H9 (cell line): ENCODE measurements around the gene FHIT. TPM values are rescaled to one million over a fixed set of nuclear protein-coding genes. Genes with fewer than 3 reads are reported as not detected.

Experiments
- DNase-seq: peaks from one replicate; pipeline ENCODE4 v3.0.0-alpha.2; 2017
- H2AFZ ChIP-seq: one replicate; pipeline ENCODE4 v1.6.1; 2013; ENCODE audit warnings: mild to moderate bottlenecking, low read length, control low read depth, moderate library complexity
- H2AK5ac ChIP-seq: 2 replicates; pipeline ENCODE4 v1.6.1; 2013; ENCODE audit warnings: low read length, control low read depth, mixed read lengths; ENCODE audit not compliant: insufficient read length
- H2BK120ac ChIP-seq: one replicate; pipeline ENCODE4 v1.6.1; 2013; ENCODE audit warnings: low read depth, mild to moderate bottlenecking, low read length, control low read depth, inconsistent platforms; ENCODE audit not compliant: poor library complexity, severe bottlenecking
- H2BK12ac ChIP-seq: 2 replicates; pipeline ENCODE4 v1.6.1; 2013; ENCODE audit warnings: low read length, control low read depth, mixed read lengths, low read depth; ENCODE audit not compliant: insufficient read length
- H2BK15ac ChIP-seq: 2 replicates; pipeline ENCODE4 v1.6.1; 2013; ENCODE audit warnings: low read depth, low read length, control low read depth
- H2BK20ac ChIP-seq: one replicate; pipeline ENCODE4 v1.6.1; 2013; ENCODE audit warnings: low read depth, mild to moderate bottlenecking, low read length, control low read depth, inconsistent platforms; ENCODE audit not compliant: poor library complexity, severe bottlenecking
- H2BK5ac ChIP-seq: 2 replicates; pipeline ENCODE4 v1.6.1; 2013; ENCODE audit warnings: low read length, control low read depth, mixed read lengths; ENCODE audit not compliant: insufficient read length
- H3K14ac ChIP-seq: 2 replicates; pipeline ENCODE4 v1.6.1; 2013; ENCODE audit warnings: low read length, control low read depth; ENCODE audit not compliant: insufficient read depth
- H3K18ac ChIP-seq: 2 replicates; pipeline ENCODE4 v1.6.1; 2013; ENCODE audit warnings: low read depth, mild to moderate bottlenecking, mixed read lengths, low read length, control low read depth; ENCODE audit not compliant: insufficient read length
- H3K23ac ChIP-seq: 2 replicates; pipeline ENCODE4 v1.6.1; 2013; ENCODE audit warnings: low read length, control low read depth, mixed read lengths, low read depth; ENCODE audit not compliant: insufficient read length
- H3K23me2 ChIP-seq: 2 replicates; pipeline ENCODE4 v1.6.1; 2013; ENCODE audit warnings: low read depth, mild to moderate bottlenecking, mixed read lengths, low read length, control low read depth; ENCODE audit not compliant: insufficient read length, poor library complexity, severe bottlenecking
- H3K27ac ChIP-seq: 2 replicates; pipeline ENCODE4 v1.5.1; 2013; ENCODE audit warnings: low read length, control low read depth, mixed read lengths, low read depth; ENCODE audit not compliant: insufficient read length
- H3K27me3 ChIP-seq: 2 replicates; pipeline ENCODE4 v1.6.1; 2013; ENCODE audit warnings: low read length, control low read depth, inconsistent platforms; ENCODE audit not compliant: insufficient read depth
- H3K4ac ChIP-seq: 2 replicates; pipeline ENCODE4 v1.6.1; 2013; ENCODE audit warnings: low read depth, mild to moderate bottlenecking, control low read depth, inconsistent platforms, low read length, moderate library complexity
- H3K4me1 ChIP-seq: 2 replicates; pipeline ENCODE4 v1.6.1; 2013; ENCODE audit warnings: low read length, control low read depth, inconsistent platforms; ENCODE audit not compliant: insufficient read depth
- H3K4me2 ChIP-seq: 2 replicates; pipeline ENCODE4 v1.6.1; 2013; ENCODE audit warnings: low read length, control low read depth, mixed read lengths; ENCODE audit not compliant: insufficient read length, insufficient read depth
- H3K56ac ChIP-seq: 2 replicates; pipeline ENCODE4 v1.6.1; 2013; ENCODE audit warnings: low read depth, mild to moderate bottlenecking, mixed read lengths, low read length, control low read depth; ENCODE audit not compliant: insufficient read length
- H3K79me1 ChIP-seq: 2 replicates; pipeline ENCODE4 v1.6.1; 2013; ENCODE audit warnings: low read depth, mild to moderate bottlenecking, moderate library complexity, low read length, control low read depth, inconsistent platforms; ENCODE audit not compliant: insufficient read depth, poor library complexity, severe bottlenecking
- H3K79me2 ChIP-seq: 2 replicates; pipeline ENCODE4 v1.6.1; 2013; ENCODE audit warnings: low read length, control low read depth, inconsistent platforms; ENCODE audit not compliant: insufficient read depth
- H3K9ac ChIP-seq: 2 replicates; pipeline ENCODE4 v1.6.1; 2013; ENCODE audit warnings: low read length, control low read depth, mixed read lengths; ENCODE audit not compliant: insufficient read length; ENCODE audit errors: extremely low read depth
- H3K9me3 ChIP-seq: one replicate; pipeline ENCODE4 v1.6.1; 2013; ENCODE audit warnings: low read depth, low read length, inconsistent platforms; ENCODE audit not compliant: control insufficient read depth
- H3T11ph ChIP-seq: one replicate; pipeline ENCODE4 v1.6.1; 2013; ENCODE audit warnings: mild to moderate bottlenecking, low read length, control low read depth, inconsistent platforms
- H4K20me1 ChIP-seq: one replicate; pipeline ENCODE4 v1.6.1; 2013; ENCODE audit not compliant: control insufficient read depth, insufficient read length, insufficient read depth
- H4K5ac ChIP-seq: 2 replicates; pipeline ENCODE4 v1.6.1; 2013; ENCODE audit warnings: low read depth, mild to moderate bottlenecking, mixed read lengths, low read length, control low read depth; ENCODE audit not compliant: insufficient read length
- H4K8ac ChIP-seq: replicated peaks from 2 replicates; pipeline ENCODE4 v1.6.1; 2013; ENCODE audit warnings: low read length, control low read depth, mixed read lengths, low read depth; ENCODE audit not compliant: insufficient read length
- H4K91ac ChIP-seq: 2 replicates; pipeline ENCODE4 v1.6.1; 2013; ENCODE audit warnings: low read depth, mild to moderate bottlenecking, moderate library complexity, mixed read lengths, low read length, control low read depth; ENCODE audit not compliant: insufficient read length
- H3K27ac Mint-ChIP-seq, 3 experiments: 2 replicates in 2 of 3; 3 replicates in 1 of 3; pipeline ENCODE4 v1.8.0; 2020 to 2021; ENCODE audit warnings: mixed read lengths in 3 of 3, mild to moderate bottlenecking in 1 of 3, moderate library complexity in 1 of 3
- H3K27me3 Mint-ChIP-seq: 2 replicates; pipeline ENCODE4 v1.8.0; 2021; ENCODE audit warnings: low read depth, mild to moderate bottlenecking, moderate library complexity, mixed read lengths
- H3K36me3 Mint-ChIP-seq, 3 experiments: 2 replicates in 2 of 3; 3 replicates in 1 of 3; pipeline ENCODE4 v1.8.0; 2020 to 2021; ENCODE audit warnings: low read depth in 3 of 3, mixed read lengths in 3 of 3; ENCODE audit not compliant: insufficient read depth in 1 of 3
- H3K4me1 Mint-ChIP-seq, 2 experiments: 2 replicates each; pipeline ENCODE4 v1.8.0; 2020; ENCODE audit warnings: mixed read lengths in 2 of 2
- H3K4me3 Mint-ChIP-seq, 2 experiments: 2 replicates in 1 of 2; 3 replicates in 1 of 2; pipeline ENCODE4 v1.8.0; 2020 to 2021; ENCODE audit warnings: mild to moderate bottlenecking in 2 of 2, mixed read lengths in 2 of 2, moderate library complexity in 1 of 2
- H3K9me3 Mint-ChIP-seq, 2 experiments: 2 replicates in 1 of 2; 3 replicates in 1 of 2; pipeline ENCODE4 v1.8.0; 2020; ENCODE audit warnings: mild to moderate bottlenecking in 2 of 2, mixed read lengths in 2 of 2, moderate library complexity in 1 of 2
- WGBS: extraction: QIAGEN DNeasy Blood & Tissue Kit; methylation state at CpG from one replicate; pipeline ENCODE4 v1.1.7; 2013; ENCODE audit warnings: missing lambda C conversion rate, low lambda C conversion rate, mixed read lengths; ENCODE audit not compliant: insufficient read length; ENCODE audit errors: extremely low coverage; 5-methylcytosine and 5-hydroxymethylcytosine counted together
- total RNA-seq: library from RNA; stranded (reverse); gene quantifications from 2 replicates; pipeline ENCODE4 v1.2.1, GENCODE V29; 2021
- TF ChIP-seq, protein P1 (sequence below): fragments of 200-600 bp; sonication (generic); conservative IDR thresholded peaks from 3 replicates; pipeline ENCODE4 v1.8.0; 2021; ENCODE audit warnings: antibody characterized with exemption, mild to moderate bottlenecking

The FHIT gene
- total RNA-seq, 1 experiment from 2014 or later: 3.0 TPM

DNA sequence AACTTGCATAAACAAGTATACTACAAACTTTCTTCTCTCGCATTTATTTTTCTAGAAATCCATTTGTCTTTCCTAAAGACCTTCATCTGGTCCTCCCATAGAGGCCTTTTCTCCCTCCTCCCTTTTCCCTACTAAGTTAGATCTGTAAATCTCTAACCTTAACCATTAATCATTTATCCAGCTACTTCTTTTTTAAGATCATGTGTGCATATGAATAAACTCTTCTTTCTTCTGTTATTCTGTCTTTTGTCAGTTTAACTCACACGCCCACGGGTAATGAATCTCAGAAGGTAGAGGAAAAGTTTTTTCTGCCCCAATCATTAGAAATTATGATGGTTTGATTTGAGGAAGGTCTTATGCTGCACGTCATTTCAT, 48.7 kb upstream of the FHIT start:
- no CpG with 5 or more reads among the region's 4 CpGs for WGBS
- H4K91ac ChIP-seq: no peak overlapping the region

More for the DNA sequence above, 48.7 kb upstream of the FHIT start:
- no peak overlapping the region for H3K4me2 ChIP-seq
- H3K4ac ChIP-seq: no peak overlapping the region
- no peak overlapping the region for H2BK5ac ChIP-seq
- no peak overlapping the region for H3K23ac ChIP-seq
- H3K4me1 ChIP-seq: peaks cover 5% of the 10 kb centered on the region; the same call in 1 of the 2 replicates
- Mint-ChIP-seq H3K4me1 (peaks cover 7 to 9% of the 10 kb centered on the region in 2 experiments), H3K4me3 (no peak overlapping the region), H3K36me3 (no peaks in the 10 kb centered on the region), H3K27me3 (no peaks in the 10 kb centered on the region), H3K27ac (no peak overlapping the region), H3K9me3 (no peaks in the 10 kb centered on the region)
- TF ChIP-seq, protein P1, sequence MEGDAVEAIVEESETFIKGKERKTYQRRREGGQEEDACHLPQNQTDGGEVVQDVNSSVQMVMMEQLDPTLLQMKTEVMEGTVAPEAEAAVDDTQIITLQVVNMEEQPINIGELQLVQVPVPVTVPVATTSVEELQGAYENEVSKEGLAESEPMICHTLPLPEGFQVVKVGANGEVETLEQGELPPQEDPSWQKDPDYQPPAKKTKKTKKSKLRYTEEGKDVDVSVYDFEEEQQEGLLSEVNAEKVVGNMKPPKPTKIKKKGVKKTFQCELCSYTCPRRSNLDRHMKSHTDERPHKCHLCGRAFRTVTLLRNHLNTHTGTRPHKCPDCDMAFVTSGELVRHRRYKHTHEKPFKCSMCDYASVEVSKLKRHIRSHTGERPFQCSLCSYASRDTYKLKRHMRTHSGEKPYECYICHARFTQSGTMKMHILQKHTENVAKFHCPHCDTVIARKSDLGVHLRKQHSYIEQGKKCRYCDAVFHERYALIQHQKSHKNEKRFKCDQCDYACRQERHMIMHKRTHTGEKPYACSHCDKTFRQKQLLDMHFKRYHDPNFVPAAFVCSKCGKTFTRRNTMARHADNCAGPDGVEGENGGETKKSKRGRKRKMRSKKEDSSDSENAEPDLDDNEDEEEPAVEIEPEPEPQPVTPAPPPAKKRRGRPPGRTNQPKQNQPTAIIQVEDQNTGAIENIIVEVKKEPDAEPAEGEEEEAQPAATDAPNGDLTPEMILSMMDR: no peak
- H3K79me1 ChIP-seq: no peaks in the 10 kb centered on the region
- H3K79me2 ChIP-seq: no peaks in the 10 kb centered on the region
- no peak overlapping the region for H3K27ac ChIP-seq
- no peaks in the 10 kb centered on the region for H3K23me2 ChIP-seq
- no peak overlapping the region for H2AK5ac ChIP-seq
- no peaks in the 10 kb centered on the region for H3K27me3 ChIP-seq
- H3K56ac ChIP-seq: no peak overlapping the region
- H3K9me3 ChIP-seq: no peaks in the 10 kb centered on the region
- no peak overlapping the region for H2BK120ac ChIP-seq
- H3K9ac ChIP-seq: no peak overlapping the region
- no peak for DNase-seq
- H2BK15ac ChIP-seq: no peak overlapping the region
- no peaks in the 10 kb centered on the region for H4K20me1 ChIP-seq
- no peak overlapping the region for H3T11ph ChIP-seq
- H3K18ac ChIP-seq: no peak overlapping the region
- no peak overlapping the region for H4K5ac ChIP-seq
- H2BK20ac ChIP-seq: no peak overlapping the region
- H2AFZ ChIP-seq: no peak overlapping the region
- H4K8ac ChIP-seq: no peak overlapping the region
- no peak overlapping the region for H3K14ac ChIP-seq
- H2BK12ac ChIP-seq: no peak overlapping the region
